ENCODE measurements around the gene MST1R.
"Not testable (repeated sequence)": the region's sequence is repeated elsewhere in the genome, so short reads cannot be mapped to it uniquely, and the experiment has no call there.

Gene MST1R

DNA sequence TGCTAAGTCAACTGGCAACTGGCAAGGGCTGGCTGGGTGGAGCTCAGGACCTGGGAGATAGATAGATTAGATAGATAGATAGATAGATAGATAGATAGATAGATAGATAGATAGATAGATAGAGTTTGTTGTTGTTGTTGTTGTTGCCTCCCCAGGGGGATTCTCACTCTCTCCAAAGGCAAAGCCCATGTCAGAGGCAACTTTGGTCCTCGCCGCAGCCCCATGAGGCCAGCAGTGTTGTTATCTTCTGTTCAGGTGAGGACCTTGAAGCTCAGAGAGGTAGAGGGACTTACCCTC lies 7.4 kb upstream of the MST1R start:
- DNase-seq: no peak

DNA sequence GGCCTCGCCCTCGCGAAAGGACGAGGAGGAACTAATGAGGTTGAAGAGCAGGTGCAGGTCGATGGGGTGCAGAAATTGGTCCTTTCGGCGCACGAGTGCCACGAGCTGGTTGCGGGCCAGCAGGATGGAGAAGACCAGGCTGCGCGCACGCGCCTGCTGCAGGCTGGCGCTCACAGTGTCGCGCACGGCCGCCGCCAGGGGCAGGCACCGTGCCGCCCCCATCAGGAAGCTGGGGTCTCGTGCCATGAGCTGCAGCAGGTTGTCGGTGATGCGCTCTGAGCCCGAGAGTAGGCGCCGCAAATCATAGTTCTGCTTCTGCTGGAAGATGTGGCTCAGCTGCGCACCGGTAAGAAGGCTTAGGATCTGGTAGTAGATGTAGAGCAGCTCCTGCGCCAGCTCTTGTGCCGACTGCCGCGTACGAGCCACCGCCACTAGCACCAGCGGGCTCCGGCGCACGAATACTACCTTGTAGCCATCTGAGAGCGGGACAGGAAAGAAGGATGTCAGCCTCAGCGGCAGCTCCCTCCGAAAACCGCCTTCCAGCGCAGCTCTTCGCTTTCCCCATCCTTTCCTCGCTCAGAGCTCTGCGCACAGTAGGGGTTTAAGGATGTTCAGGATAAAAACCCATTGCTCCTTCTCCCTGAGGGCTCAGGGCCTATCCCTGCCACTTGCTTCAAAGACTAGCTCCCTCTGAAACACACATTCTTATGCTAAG lies 6.9 kb upstream of the MST1R start:
- no peak for DNase-seq

DNA sequence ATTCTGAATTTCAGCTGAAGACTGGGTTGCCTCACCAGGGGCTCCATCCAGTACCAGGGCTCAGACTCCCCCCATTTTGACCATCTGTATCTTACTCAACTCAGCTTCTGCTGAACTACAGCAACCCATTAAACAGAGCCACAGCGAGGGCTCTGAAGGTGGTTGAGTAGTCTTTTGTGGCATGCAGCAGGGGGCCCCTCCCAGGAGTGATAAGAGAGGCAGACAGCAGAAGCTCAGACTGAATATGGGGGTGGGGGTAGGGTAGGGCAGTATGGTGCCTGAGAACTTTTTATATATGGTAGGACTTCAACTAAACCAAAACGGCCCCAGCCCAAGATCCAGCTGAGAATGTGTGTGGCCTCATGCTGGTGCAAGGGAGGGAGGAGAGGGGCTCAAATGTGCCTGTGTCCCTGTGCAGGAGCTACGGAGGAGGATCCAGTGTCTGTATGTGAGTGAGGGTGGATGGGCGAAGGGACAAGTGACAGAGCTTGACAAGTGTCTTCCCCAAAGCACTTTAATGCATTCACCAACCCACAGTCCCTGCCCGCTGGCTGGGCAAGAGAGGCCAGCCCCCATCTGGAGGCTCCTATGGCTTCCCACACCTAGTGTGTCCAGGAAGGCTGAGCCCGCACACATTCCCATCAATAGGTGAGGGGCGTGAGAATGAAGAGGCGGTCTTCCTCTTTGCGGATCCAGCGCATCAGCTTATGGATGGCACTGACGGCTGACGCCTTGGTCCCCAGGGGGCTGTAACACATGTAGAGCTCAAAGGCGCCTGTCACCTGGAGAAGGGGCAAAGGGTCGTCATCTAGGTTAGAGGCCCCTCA lies 4.9 kb upstream of the MST1R start:
- DNase-seq: no peak

DNA sequence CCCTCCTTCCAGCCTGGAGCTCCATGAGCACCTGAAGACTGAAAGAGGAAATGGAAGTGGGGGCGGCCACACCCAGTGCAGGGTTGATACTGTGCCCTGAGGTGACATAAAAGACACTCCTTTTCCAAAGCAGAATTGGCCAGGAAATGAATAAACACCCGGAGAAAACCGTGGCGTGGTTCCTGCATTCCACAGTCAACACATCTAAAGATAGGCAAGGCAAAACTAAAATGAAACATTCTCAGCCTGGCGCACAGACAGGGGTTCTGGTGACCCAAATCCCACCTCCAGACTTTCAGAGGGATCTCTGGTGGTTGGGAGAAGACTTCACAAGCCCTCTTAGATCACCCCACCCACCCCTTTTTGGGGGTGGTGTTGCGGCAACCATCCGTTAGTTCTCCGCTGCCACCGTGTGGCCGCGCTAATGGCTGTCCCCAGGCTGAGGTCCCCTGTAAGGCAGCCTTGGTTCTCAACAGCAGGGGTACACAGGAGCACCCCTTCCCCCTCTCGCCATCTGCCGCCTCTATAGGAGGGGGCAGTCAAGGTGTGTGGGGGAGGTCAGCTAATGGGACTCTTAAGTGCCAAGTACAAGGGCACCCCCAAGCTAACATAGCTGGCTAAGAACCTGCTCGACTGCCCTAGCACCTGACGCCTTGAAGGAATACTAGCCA lies 2.5 kb upstream of the MST1R start:
- no peak for DNase-seq

DNA sequence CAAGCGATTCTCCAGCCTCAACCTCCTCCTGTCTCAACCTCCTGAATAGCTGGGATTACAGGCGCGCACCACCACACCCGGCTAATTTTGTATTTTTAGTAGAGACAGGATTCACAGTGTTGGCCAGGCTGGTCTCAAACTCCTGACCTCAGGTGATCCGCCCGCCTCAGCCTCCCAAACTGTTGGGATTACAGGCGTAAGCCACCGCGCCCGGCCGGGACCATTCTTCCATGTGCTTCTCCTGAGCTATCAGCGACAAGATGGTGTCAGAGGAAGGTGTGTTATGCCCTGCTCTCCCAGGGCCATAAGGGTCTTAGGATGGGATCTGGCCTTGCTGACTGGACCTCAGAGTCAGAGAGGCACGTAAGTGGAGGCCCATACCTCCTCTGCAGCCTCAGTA lies 775 bp upstream of the MST1R start:
- not testable (repeated sequence) for DNase-seq

DNA sequence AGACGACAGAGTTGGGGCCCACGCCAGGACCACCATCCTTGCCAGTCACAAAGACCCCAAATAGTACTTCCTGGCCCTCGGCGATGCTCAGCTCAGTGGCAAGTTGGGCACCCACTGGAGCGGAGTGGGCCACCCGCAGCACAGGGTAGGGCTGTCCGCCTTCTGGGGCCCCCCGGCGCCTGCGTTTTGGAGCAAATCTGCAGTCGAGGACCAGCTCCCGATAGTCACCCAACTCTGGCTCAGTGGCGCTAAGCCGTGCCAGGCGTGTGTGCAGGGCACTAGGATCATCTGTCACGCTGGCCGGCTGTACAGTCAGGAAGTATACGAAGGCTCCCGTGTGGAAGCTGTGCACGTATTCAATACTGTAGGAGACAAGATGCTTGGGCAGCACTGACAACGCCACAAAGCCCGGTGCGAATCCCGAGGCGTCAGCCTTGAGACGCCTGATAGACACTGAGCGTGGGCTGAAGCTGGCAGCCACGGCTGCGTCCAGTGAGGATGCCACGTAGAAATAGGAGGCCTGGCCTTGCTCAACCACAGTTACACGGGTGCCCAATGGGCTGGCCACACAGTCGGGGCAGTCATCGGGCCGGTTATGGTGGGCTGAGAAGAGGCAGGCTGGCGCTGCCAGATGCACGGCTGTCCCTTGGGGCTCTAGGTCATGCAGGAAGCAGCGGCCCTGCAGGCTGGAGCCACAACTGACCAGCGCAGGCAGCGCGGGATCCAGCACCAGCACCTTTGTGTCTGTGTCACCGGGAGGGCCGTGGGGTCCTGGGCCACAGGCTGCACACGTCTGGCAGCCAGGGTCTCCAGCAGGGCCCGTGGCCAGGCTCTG lies 945 bp downstream of the MST1R start:
- no peak for DNase-seq

DNA sequence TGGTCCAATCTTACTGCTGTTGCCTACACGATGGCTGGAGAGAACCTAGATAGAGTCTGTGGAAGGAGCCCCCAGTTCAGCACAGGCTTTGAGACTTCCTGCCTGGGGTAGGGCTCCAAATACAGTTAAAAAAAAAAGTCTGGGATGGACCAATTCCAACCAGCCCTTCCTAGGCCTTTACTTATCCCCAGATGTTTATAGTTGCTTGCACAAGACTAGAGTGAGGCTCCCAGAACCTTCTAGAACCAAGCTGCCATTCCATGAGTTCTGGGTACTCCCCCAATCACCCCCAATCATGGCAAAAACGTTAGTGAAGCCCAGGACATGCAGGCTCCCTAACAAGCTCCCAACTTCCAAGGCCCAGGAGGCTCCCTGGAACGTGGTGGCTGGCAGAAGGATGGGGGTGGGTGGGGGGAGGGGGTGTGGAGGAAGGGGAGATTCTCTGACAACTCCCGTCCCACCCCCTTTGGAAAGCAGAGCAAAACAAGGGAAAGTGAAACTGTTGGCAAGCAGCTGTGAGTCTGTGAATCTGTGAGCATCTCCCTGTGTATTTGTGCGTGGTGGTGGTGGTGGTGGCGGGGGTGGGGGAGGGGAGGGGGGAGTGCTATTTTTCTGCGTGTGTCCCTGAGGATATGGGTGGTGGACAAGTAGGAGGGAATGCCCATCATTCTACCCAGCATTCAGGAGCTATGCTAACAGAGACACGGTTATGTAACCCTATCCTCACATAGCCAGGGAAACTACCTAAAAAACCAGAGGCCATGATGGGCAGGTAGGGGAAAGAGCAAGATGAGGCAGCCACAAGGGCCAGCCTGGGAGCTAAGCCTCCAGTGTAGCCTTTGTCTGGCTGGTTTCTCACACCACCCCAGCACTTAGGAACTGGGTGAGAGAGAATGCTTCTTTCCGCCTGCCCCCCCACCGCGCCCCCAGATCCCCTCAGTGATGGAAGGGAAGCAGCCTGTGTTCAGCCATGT lies 2.0 kb downstream of the MST1R start:
- DNase-seq: no peak

DNA sequence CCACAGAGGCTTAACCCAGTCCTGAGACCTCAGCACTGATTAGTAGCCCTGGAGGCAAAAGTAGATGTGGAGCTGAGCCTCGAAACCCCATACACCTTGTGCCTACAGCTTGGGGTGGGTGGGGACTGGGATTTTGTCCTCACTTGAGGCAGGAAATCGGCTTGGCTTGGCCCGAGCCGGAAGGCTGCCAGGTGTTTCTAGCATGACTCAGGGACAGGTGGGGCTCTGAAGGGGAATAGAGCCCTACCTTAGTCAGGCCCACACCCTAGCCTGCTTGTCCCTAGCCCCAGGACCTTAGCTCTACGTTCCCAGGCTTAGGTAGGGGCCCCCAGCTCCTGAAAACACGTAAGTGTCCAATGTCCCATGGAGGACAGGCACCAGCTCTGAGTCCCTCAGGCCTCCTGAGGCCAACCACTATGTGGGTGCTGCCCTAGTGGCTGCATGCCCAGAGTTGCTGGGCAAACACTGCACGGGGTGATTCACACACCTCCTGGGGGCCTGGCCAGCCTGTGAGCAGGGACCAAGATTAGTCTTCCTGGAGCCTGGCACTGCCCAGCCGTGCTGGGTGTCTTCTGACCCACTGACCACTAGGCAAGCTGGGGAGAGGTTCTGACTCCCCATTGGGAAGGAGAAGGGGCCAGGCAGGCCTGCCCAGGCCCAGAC lies 3.1 kb downstream of the MST1R start:
- DNase-seq: no peak

DNA sequence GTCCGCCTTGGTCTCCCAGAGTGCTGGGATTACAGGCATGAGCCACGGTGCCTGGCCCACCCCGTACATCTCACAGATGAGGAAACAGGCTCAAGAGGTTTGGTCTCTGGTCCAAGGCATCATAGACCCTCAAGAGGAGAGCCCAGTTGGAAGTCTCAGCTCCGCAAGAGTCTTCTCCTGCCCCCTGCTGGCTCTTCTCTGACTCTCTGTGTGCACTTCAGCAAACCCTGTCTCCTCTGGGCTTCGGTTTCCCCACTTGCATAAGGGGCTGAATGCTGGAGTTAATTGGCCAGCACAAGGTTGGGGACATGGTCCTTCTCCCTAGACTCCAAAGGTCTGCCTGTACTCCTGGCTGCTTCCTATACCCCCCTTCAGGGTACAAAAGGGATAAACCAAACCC lies 3.9 kb downstream of the MST1R start:
- DNase-seq: no peak

DNA sequence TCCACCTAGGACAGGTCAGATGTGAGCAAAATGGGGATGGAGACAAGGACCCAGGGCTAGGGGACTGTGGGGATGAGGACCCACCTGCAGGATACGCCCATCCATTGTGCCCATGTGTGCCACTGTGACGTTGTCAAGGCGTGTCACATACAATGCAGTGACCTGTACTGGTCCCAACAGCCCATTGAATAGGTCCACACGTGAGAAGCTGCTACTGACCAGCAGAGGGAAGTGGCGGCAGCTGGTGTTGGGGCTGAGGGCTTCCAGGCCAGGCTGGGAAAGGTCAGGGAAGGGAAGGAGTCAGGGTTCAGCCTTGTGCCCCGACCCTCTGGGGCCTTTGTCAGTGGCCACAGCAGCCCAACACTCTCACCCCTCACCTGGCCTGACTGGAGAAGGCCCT lies 4.7 kb downstream of the MST1R start:
- no peak for DNase-seq

DNA sequence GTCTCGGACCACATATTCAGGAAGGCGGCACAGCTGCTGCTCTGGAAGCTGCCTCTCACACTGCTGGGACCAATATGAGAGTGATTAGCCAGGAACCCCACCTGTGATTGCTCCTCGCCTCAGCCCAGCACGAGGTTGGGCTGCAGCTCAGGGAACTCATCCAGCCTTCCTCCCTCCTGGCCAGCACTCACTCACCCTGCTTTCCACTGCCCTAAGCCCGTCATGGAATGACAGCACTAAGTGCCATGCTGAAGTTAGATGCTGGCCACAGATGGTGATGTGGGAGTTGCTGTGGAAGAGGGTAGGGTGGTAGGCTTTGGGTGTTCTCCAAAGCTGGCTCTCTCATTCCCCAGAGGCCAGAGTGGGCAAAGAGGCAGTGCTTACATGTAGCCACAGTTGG lies 7.3 kb downstream of the MST1R start:
- no peak for DNase-seq

DNA sequence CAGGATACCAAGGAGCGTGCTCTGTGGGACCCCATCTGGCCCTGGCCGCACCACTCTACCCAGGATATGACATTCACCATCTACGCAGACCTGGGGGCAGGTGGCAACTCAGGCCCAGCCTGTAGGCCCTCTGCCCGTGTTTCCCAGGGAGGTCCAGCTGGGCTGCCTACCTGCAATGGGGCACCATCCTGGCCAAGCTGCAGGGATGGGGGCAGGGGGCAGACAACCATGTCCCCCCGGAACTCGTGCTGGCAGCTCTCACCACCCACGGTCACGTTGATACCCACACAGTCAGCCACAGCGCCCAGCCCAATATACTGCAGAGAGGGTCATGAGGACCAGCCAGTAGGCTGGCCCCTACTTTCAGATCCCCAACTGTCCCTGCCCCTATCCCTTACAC lies 7.9 kb downstream of the MST1R start:
- no peak for DNase-seq

DNA sequence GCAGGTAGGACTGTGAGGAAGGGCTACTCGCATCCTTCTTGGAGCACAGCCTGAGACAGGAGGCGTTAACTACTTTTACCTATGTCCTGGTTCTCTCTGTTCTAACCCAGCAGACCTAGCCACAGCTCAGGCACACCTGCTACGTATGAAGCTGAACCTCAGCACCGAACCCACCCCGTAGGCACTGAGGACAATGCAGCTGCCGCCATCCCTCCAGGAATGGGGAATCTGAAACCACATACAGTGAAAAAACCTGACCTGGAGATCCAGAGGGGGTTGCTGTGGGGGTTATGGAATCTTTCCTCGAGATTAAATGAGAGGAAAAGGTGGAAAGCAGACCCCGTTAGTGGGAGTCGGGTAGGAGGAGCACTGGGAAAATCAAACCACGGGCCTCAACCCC lies 14.4 kb downstream of the MST1R start:
- DNase-seq: no peak

DNA sequence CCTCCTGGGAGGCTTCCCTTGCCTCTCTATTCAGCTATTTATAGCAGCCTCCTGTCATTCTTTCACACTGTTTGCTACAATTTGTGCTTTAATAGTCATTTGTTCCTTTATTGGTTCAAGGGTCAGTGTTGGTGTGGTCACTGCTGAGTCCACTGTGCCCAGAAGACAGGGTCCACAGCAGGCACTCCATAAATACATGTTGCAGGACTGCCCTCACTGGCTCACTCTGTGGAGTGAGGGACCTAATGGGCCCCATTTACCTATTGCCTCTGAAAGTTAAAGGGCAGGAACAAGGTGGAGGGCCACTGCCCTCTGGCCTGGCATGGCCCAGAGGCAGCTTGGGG lies 16.8 kb downstream of the MST1R start:
- DNase-seq: no peak

DNA sequence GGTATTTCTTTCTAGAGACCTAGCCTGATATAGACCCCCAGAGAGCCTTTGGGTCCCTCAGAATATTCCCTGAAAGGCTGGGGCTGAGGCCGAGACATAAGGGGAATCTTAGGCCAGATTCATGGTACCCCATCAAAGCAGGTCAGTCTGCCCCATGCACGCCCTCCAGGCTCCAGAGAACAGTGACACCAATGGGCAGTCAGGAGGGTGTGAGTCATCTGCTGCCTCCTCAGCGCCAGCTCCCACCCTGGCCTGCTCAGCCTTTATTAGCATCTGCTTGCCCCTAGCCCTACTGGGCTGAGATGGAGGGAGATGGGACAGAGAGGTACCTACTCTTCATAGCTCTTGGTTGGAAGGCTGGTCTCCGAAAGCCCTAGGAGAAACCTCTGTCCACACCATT lies 19.7 kb downstream of the MST1R start:
- no peak for DNase-seq

DNA sequence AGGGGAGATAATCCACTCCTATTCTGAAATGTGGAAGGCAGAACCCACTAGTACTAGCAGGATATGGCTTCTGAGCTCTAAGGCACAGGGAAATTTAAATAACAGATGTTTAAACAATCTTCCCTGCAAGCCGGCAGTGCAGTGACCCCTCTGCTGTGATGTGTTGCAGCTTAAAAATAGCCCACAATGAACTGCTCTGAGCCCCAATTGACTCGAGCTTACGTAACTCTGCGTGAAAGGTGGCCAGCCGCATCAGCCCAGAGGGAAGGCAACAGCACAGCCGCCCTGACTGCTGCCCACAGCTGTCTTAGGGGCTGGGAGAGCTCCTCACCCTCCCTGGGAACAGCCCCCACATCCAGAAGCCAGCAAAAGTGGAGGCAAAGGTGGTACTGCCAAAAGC lies 21.5 kb downstream of the MST1R start:
- DNase-seq: no peak

DNA sequence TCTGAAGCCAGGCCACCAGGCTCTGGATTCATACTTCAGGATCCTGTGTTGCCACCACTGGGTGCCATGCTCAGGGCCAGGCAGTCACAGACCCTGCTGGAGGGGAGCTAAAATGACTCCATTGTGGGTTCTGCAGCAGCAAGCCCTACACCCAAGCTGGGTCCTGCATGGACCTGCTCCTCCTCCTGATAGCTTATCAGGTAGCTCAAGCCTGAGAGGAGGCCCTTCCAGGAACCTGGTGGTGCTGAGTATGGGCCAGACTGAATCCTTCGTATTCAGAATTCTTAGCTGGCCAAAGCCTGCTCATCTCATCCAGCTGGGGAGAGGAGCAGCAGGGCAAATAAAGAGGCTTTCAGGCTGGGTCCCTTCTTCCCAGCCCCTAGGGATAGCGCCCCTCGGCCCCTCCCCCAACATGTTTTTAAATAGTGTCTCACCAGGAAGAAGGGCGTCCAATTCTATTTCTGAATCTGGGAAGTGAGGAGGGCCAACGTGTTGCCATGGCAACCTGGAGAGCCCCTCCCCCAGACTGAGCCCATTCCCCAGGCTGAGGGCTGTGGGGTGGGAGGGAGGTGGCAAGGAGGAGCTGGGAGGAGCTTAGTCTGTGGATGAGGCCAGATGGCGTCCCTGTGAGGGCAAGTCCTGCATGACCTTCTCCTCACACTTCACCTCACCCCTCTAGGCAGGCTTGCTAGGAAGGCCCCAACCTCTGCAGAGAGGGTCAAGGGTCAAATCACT lies 22.9 kb downstream of the MST1R start:
- no peak for DNase-seq

DNA sequence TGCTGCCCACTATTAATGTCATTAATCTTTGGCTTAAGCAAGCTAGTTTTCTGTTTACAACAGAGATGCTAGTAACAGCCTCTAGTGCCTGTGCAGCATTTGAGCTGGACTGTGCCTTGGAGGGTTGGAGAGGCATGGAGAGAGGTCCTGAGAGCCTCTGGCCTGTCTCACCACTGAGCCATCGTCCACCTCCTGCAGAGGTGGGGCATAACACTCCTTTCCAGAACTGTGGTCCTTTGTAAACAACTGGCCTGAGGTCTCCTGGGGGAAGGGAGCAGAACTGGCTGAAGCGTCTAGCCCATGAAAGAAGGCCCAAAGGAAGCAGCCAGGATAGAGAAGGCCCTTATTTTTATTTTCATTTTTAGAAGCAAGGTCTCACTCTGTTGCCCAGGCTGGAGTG lies 24.0 kb downstream of the MST1R start:
- no peak for DNase-seq

DNA sequence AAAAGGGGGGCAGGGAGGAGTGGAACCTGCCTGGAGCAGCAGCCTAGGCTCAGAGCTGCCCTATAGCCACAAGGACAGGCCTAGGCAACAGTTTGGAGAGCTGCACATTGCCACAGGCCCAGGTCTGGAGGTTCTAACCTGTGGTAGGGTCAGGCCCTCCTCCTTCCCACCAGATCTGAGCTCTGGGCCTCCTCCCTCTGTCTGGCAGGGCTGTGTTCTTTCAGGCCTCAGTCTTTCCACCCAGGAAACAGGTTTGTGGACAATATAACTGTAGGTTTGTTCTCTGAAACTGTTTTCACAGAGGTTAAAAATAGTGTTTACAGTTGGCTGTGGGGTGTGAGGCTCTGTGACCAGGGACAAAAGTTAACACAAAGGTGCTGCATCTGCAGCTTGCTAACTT lies 25.0 kb downstream of the MST1R start:
- DNase-seq: no peak

DNA sequence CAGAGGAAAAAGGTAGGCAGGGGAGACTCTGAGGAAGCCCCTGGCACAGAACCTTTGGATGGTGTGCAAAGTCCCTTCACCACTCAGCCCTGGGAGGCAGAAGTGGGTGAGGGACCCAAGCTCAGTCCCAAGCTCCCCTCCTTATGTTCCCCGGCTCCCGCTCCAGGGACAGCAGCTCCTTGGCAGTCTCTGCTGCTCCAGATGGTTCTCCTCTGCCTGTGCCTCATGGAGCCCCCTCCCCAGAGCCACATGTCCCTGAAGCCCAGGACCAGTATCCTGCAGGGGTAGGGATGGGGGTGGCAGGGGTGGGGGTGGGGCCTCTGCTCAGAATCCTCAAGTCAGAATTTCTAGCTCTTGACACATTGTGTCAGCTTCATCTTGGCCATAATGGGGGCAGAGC lies 26.0 kb downstream of the MST1R start:
- no peak for DNase-seq

DNA sequence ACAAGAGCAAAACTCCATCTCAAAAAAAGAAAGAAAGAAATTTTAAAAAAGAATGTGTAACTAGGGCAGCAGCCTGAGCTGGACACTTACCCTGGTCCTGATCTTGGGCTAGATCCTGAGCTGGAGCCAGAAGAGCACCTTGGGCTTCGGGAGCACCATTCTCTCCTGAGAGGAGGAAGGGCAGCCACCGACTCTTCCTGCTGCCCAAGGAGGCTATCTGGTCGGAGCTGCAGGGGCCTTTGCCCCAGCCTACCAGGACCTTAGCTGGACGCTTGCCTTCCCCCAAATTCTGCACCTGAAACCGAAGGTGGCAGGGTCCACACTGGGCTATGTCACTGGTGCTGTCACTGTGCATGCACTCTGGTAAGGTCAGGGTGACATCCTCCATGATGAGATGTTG lies 27.1 kb downstream of the MST1R start:
- DNase-seq: no peak
